Ishikawa (cell line): Measurements from ENCODE around the gene ZNF423.

Source experiments
- CEBPB ChIP-seq: IDR thresholded peaks from 2 replicates; pipeline ENCODE4 v1.6.1; 2012
- EGR1 ChIP-seq: IDR thresholded peaks from 2 replicates; pipeline ENCODE4 v1.6.1; 2012
- EP300 ChIP-seq: IDR thresholded peaks from 2 replicates; pipeline ENCODE4 v1.6.1; 2012; ENCODE audit warnings: borderline replicate concordance
- FOXM1 ChIP-seq: IDR thresholded peaks from 2 replicates; pipeline ENCODE4 v1.6.1; 2012; ENCODE audit warnings: low read depth, borderline replicate concordance
- NFIC ChIP-seq: IDR thresholded peaks from 2 replicates; pipeline ENCODE4 v1.6.1; 2012
- RAD21 ChIP-seq: IDR thresholded peaks from 2 replicates; pipeline ENCODE4 v1.6.1; 2012; ENCODE audit warnings: low read depth
- TAF1 ChIP-seq: IDR thresholded peaks from 2 replicates; pipeline ENCODE4 v1.6.1; 2012; ENCODE audit warnings: low read depth, mild to moderate bottlenecking
- TCF12 ChIP-seq: IDR thresholded peaks from 2 replicates; pipeline ENCODE4 v1.6.1; 2012; ENCODE audit warnings: low read depth
- TEAD4 ChIP-seq: IDR thresholded peaks from 2 replicates; pipeline ENCODE4 v1.6.1; 2012
- YY1 ChIP-seq: IDR thresholded peaks from 2 replicates; pipeline ENCODE4 v1.6.1; 2012; ENCODE audit warnings: low read depth
- TF ChIP-seq, protein P1 (sequence below): IDR thresholded peaks from 2 replicates; pipeline ENCODE4 v1.6.1; 2012

DNA sequence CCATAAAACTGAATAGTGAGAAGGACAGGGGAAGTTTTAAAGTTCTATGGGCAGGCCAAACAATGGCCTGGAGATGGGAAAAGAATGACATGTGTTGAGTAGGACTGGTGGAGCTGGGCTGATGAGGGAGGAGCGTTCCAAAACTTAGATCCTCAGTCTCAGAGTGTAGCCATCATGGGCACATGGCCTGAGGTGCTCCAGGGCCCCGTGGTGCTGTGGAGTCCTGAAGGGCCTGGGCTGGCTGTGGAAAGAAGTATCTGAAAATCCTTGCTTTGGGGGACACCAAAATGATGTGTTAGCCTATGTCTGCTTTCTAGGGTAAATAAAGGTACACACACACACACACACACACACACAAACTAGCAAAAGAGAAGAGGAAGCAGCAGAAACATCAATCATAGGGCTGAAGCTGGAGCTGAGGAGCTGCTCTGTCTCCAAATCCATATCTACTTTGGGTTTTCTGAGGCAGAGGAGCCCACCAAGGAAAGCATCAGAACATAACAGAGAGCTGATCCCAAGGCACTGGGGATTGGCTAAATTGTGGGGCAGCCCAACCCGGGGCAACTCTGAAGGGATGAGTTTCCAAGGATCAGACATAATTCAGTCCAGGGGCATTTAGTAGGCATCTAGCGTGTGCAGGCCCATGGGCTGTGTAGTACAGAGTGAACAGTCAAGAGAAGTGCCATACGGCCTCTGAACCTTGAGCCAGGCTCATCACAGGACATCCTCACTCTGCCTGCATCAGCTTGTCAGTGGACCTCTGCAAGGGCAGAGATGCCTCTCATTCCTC, 397.1 kb downstream of the ZNF423 start:
- no peak for TF ChIP-seq CEBPB
- TF ChIP-seq RAD21: no peak
- no peak for TF ChIP-seq YY1
- TF ChIP-seq, protein P1, sequence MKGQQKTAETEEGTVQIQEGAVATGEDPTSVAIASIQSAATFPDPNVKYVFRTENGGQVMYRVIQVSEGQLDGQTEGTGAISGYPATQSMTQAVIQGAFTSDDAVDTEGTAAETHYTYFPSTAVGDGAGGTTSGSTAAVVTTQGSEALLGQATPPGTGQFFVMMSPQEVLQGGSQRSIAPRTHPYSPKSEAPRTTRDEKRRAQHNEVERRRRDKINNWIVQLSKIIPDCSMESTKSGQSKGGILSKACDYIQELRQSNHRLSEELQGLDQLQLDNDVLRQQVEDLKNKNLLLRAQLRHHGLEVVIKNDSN: no peak
- no peak for TF ChIP-seq EP300
- TF ChIP-seq TEAD4: no peak
- TF ChIP-seq NFIC: no peak
- TF ChIP-seq TCF12: no peak
- no peak for TF ChIP-seq EGR1
- no peak for TF ChIP-seq TAF1
- TF ChIP-seq FOXM1: no peak
